HCT116 (cell line): ENCODE data around the gene CPT1A. TPM values are rescaled to one million over a fixed set of nuclear protein-coding genes. Genes with fewer than 3 reads are reported as not detected.
A peak's percentile ranks its signal among the peaks of the same experiment; 100 is the strongest.

Experiments used
- ATAC-seq: fragments of 200-7000 bp; cut with Tn5 transposase; 2 replicates; pipeline ENCODE4 v1.9.1; 2020; ENCODE audit warnings: mild to moderate bottlenecking, moderate library complexity
- BruUV-seq: library from RNA; stranded (reverse); fragments of 400-500 nt; replicated peaks from 2 replicates; lab custom pipeline; 2021; lab: Mats Ljungman, UMichigan
- CTCF ChIA-PET: fragments of 300-600 bp; sonication (Branson Sonifier 250); formaldehyde crosslinking; loops from one replicate; lab custom pipeline; 2021; ENCODE audit warnings: antibody characterized with exemption; lab: Charles Lee
- POLR2A ChIA-PET: fragments of 300-600, 350-600 bp; sonication (Branson Sonifier 250); formaldehyde crosslinking; loops from one replicate; lab custom pipeline; 2021; ENCODE audit warnings: antibody characterized with exemption; lab: Charles Lee
- RAD21 ChIA-PET, 2 experiments: fragments of 300-600 bp; sonication (Branson Sonifier 250); formaldehyde crosslinking; loops; one replicate each; lab custom pipeline; 2023; ENCODE audit warnings: low total read pairs in 2 of 2; ENCODE audit not compliant: uncharacterized antibody in 2 of 2, unreplicated experiment in 2 of 2, low non-redundant PET in 1 of 2; lab: Charles Lee
- DNase-seq: peaks from one replicate; pipeline ENCODE4 v3.0.0-alpha.2; 2010; ENCODE audit warnings: low read depth, low spot score
- H2AFZ ChIP-seq: fragments of 200-600 bp; shearing (Covaris generic), sonication (generic); 2 replicates; pipeline ENCODE4 v1.6.1; 2017; ENCODE audit warnings: low read depth, mixed run types, mixed read lengths, antibody characterized with exemption, low read length; ENCODE audit not compliant: poor library complexity, severe bottlenecking
- H3K27ac ChIP-seq: 2 replicates; pipeline ENCODE4 v1.5.1; 2012; ENCODE audit warnings: low read depth, low read length
- H3K27me3 ChIP-seq: fragments of 200-600 bp; sonication (generic); 2 replicates; pipeline ENCODE4 v1.6.1; 2016; ENCODE audit warnings: mixed run types, low read length, mixed read lengths; ENCODE audit not compliant: insufficient read depth
- H3K36me3 ChIP-seq, 2 experiments: fragments of 200-500 bp in 1 of 2; fragments of 200-600 bp in 1 of 2; sonication (Bioruptor generic) in 1 of 2; sonication (generic) in 1 of 2; 2 replicates each; pipeline versions ENCODE4 v1.5.1 to v1.6.1; 2014 to 2016; ENCODE audit warnings: low read length in 2 of 2, inconsistent platforms in 1 of 2, mixed read lengths in 1 of 2, mixed run types in 1 of 2; ENCODE audit not compliant: insufficient read depth in 2 of 2, control insufficient read depth in 1 of 2
- H3K4me1 ChIP-seq, 2 experiments: fragments of 200-600 bp in 1 of 2; sonication (generic) in 1 of 2; 2 replicates each; pipeline versions ENCODE4 v1.5.1 to v1.6.1; 2012 to 2017; ENCODE audit warnings: low read length in 2 of 2, inconsistent platforms in 1 of 2, mild to moderate bottlenecking in 1 of 2, mixed read lengths in 1 of 2, mixed run types in 1 of 2, moderate library complexity in 1 of 2; ENCODE audit not compliant: insufficient read depth in 2 of 2, control insufficient read depth in 1 of 2
- H3K4me2 ChIP-seq: fragments of 200-600 bp; sonication (generic); 2 replicates; pipeline ENCODE4 v1.6.1; 2017; ENCODE audit warnings: mixed run types, low read length, mixed read lengths
- H3K4me3 ChIP-seq, 2 experiments: fragments of 200-600 bp in 1 of 2; sonication (generic) in 1 of 2; replicated peaks in 1 of 2; 2 replicates each; pipeline ENCODE4 v1.5.1; 2011 to 2016; ENCODE audit warnings: low read length in 2 of 2, control low read depth in 1 of 2, low read depth in 1 of 2, mild to moderate bottlenecking in 1 of 2, mixed read lengths in 1 of 2, mixed run types in 1 of 2
- H3K79me2 ChIP-seq: fragments of 200-600 bp; sonication (generic); 2 replicates; pipeline ENCODE4 v1.6.1; 2017; ENCODE audit warnings: mild to moderate bottlenecking, mixed run types, low read length, moderate library complexity, mixed read lengths; ENCODE audit not compliant: insufficient read depth
- H3K9ac ChIP-seq: fragments of 200-600 bp; sonication (generic); 2 replicates; pipeline ENCODE4 v1.6.1; 2016; ENCODE audit warnings: low read length, mixed read lengths
- H3K9me2 ChIP-seq: fragments of 200-600 bp; sonication (generic), shearing (Covaris generic); 2 replicates; pipeline ENCODE4 v1.6.1; 2017; ENCODE audit warnings: mixed run types, mild to moderate bottlenecking, moderate library complexity; ENCODE audit not compliant: insufficient read depth
- H3K9me3 ChIP-seq, 2 experiments: fragments of 200-500 bp in 1 of 2; fragments of 200-600 bp in 1 of 2; sonication (Bioruptor generic) in 1 of 2; sonication (generic) in 1 of 2; 2 replicates each; pipeline ENCODE4 v1.6.1; 2014 to 2017; ENCODE audit warnings: low read length in 2 of 2, mixed read lengths in 2 of 2, inconsistent platforms in 1 of 2, low read depth in 1 of 2, mild to moderate bottlenecking in 1 of 2, mixed run types in 1 of 2, moderate library complexity in 1 of 2; ENCODE audit not compliant: control insufficient read depth in 1 of 2, insufficient read depth in 1 of 2
- H4K20me1 ChIP-seq: fragments of 200-600 bp; sonication (generic), shearing (Covaris generic); 2 replicates; pipeline ENCODE4 v1.6.1; 2017; ENCODE audit warnings: mixed run types, mild to moderate bottlenecking, moderate library complexity; ENCODE audit not compliant: insufficient read depth
- CTCF ChIP-seq, 3 experiments: fragments of 200-600 bp in 1 of 3; sonication (generic) in 1 of 3; IDR thresholded peaks in 2 of 3; conservative IDR thresholded peaks in 1 of 3; 2 replicates each; pipeline ENCODE4 v1.5.1; 2012 to 2017; ENCODE audit warnings: low read depth in 2 of 3, low read length in 2 of 3, antibody characterized with exemption in 1 of 3, borderline replicate concordance in 1 of 3, control low read depth in 1 of 3, mild to moderate bottlenecking in 1 of 3, mixed read lengths in 1 of 3, mixed run types in 1 of 3, moderate library complexity in 1 of 3; ENCODE audit not compliant: insufficient read depth in 1 of 3
- ELF1 ChIP-seq: IDR thresholded peaks from 2 replicates; pipeline ENCODE4 v1.6.1; 2012; ENCODE audit warnings: low read depth, borderline replicate concordance
- EZH2phosphoT487 ChIP-seq: fragments of 200-600 bp; IDR thresholded peaks from 2 replicates; pipeline ENCODE4 v1.6.1; 2018; ENCODE audit warnings: antibody characterized with exemption, borderline replicate concordance
- JUND ChIP-seq: IDR thresholded peaks from 2 replicates; pipeline ENCODE4 v1.6.1; 2012
- MAX ChIP-seq: IDR thresholded peaks from 2 replicates; pipeline ENCODE4 v1.6.1; 2012
- RAD21 ChIP-seq: IDR thresholded peaks from 2 replicates; pipeline ENCODE4 v1.6.1; 2012; ENCODE audit warnings: low read depth, mild to moderate bottlenecking
- SRF ChIP-seq: IDR thresholded peaks from 2 replicates; pipeline ENCODE4 v1.6.1; 2012; ENCODE audit warnings: low read depth
- ZFX ChIP-seq: fragments of 450-650 bp; IDR thresholded peaks from 2 replicates; pipeline ENCODE4 v1.6.1; 2017
- intact Hi-C: fragments of 100-400 bp; cut with micrococcal nuclease; formaldehyde crosslinking; loops from 2 replicates; pipeline ENCODE4 v1.10.0; 2022
- total RNA-seq: library from RNA; stranded (reverse); gene quantifications from one replicate; pipeline ENCODE4 v1.2.1, GENCODE V29; 2021; ENCODE audit not compliant: unreplicated experiment

The CPT1A gene
- total RNA-seq, 1 experiment from 2014 or later: 54.4 TPM

- BruUV-seq: no TSS peak
- intact Hi-C loops: no loop called here
- ChIA-PET RAD21 (no interaction called here), POLR2A (no interaction called here), CTCF (no interaction called here)
- Histone ChIP-seq H3K9me2 (no peaks in the 10 kb centered on the region), H3K79me2 (peaks cover 42% of the 10 kb centered on the region), H3K9me3 (no peaks in the 10 kb centered on the region), H3K4me1 (peaks cover 36 to 63% of the 10 kb centered on the region in 2 experiments), H3K27ac (peak overlapping the region; percentile 67), H3K36me3 (no peaks in the 10 kb centered on the region), H3K27me3 (no peaks in the 10 kb centered on the region), H3K4me3 (peak overlapping the region; percentile 74 to 84), H4K20me1 (no peaks in the 10 kb centered on the region), H3K4me2 (peak overlapping the region; percentile 88), H3K9ac (peak overlapping the region; percentile 71), H2AFZ (peak overlapping the region; percentile 35)
- no peak for DNase-seq
- no peak for TF ChIP-seq RAD21
- no peak for TF ChIP-seq JUND
- no peak for TF ChIP-seq ELF1
- TF ChIP-seq ZFX: peak; percentile 45; the same call in 1 of the 2 replicates
- peak; percentile 85 for TF ChIP-seq MAX
- TF ChIP-seq CTCF (IDR thresholded peaks at IDR 0.05 in 2 of 3, conservative IDR thresholded peaks at IDR 0.05 in 1 of 3; ENCODE audit: borderline replicate concordance in 1 of 3, insufficient read depth in 1 of 3, low read depth in 2 of 3, low read length in 2 of 3): no peak
- TF ChIP-seq EZH2phosphoT487: no peak
- TF ChIP-seq SRF: no peak
- ATAC-seq: peak; percentile 30
Observed at GRCh38 chr11:68840661-68841653, 759 bp downstream of the CPT1A start.
